Transverse colon (tissue), 4 donors: ENCODE data around the gene CABP4.

Source experiments
- EP300 ChIP-seq: sonication (generic); formaldehyde crosslinking; IDR thresholded peaks from one replicate; pipeline ENCODE4 v1.6.1; 2017; ENCODE audit warnings: antibody characterized with exemption, low read depth
- POLR2A ChIP-seq: fragments of 450-650 bp; IDR thresholded peaks from one replicate; pipeline ENCODE4 v1.6.1; 2016; ENCODE audit warnings: antibody characterized with exemption, mild to moderate bottlenecking, moderate library complexity
- POLR2AphosphoS5 ChIP-seq, 3 donors: sonication (generic); formaldehyde crosslinking; IDR thresholded peaks; one replicate each; pipeline ENCODE4 v1.6.1; 2016; ENCODE audit warnings: antibody characterized with exemption in 3 of 3
- TF ChIP-seq, protein P1 (sequence below), 5 experiments: fragments of 200-600 bp in 3 of 5; fragments of 450-650 bp in 2 of 5; sonication (generic) in 3 of 5; IDR thresholded peaks; 1 replicate in 2 of 5; 2 replicates in 3 of 5; pipeline ENCODE4 v1.5.1; 2016 to 2017; ENCODE audit warnings: antibody characterized with exemption in 5 of 5, inconsistent platforms in 3 of 5, mild to moderate bottlenecking in 2 of 5, moderate library complexity in 1 of 5

DNA sequence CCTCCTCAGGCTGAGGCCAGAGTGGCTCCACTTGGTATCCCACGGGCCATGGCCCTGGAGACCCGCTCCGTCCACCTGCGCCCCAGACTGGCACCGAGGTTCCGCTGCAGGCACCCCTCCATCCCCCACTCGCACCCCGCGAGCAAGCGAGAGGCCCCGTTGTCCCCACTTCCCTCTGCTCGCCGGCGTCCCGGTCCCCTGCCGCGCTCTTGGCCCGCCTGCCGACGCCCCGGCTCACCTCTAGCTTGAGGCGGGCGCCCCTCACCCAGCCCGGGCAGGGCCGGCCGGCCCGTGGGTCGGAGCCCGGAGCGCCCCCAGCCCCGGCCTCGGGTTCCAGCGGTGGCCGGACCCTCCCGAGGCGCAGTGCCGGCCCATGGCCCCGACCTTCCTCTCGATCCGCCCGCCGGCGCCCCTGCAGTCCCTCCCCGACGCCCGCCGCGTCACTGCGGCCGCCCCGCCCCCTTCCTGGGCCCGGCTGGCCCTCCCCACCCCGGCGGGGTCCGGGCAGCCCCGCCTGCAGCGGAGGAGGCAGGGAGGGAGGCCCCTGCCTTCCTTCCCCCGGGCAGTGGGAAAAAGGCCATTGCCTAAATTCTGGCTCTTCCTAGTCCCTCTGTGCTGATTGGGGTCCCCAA, 49.9 kb downstream of the CABP4 start, which contains the start of gene PITPNM1:
- no peak for TF ChIP-seq POLR2A
- TF ChIP-seq, protein P1, sequence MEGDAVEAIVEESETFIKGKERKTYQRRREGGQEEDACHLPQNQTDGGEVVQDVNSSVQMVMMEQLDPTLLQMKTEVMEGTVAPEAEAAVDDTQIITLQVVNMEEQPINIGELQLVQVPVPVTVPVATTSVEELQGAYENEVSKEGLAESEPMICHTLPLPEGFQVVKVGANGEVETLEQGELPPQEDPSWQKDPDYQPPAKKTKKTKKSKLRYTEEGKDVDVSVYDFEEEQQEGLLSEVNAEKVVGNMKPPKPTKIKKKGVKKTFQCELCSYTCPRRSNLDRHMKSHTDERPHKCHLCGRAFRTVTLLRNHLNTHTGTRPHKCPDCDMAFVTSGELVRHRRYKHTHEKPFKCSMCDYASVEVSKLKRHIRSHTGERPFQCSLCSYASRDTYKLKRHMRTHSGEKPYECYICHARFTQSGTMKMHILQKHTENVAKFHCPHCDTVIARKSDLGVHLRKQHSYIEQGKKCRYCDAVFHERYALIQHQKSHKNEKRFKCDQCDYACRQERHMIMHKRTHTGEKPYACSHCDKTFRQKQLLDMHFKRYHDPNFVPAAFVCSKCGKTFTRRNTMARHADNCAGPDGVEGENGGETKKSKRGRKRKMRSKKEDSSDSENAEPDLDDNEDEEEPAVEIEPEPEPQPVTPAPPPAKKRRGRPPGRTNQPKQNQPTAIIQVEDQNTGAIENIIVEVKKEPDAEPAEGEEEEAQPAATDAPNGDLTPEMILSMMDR (IDR thresholded peaks at IDR 0.05): no peak
- no peak for TF ChIP-seq EP300
- peak in 2 of 3 donors; percentile 38 to 44 for TF ChIP-seq POLR2AphosphoS5 (IDR thresholded peaks at IDR 0.05)
